OCI-LY1 (cell line): Measurements from ENCODE around the gene HEXIM2.

Source experiments
- EZH2 ChIP-seq: fragments of 200-600 bp; sonication (generic), shearing (Covaris generic); IDR thresholded peaks from 2 replicates; pipeline ENCODE4 v1.8.0; 2017; ENCODE audit warnings: borderline replicate concordance, mixed run types, mild to moderate bottlenecking, antibody characterized with exemption, low read length, moderate library complexity, mixed read lengths
- TF ChIP-seq, protein P1 (sequence below): fragments of 200-600 bp; sonication (generic), shearing (Covaris generic); IDR thresholded peaks from 2 replicates; pipeline ENCODE4 v1.5.1; 2017; ENCODE audit warnings: mild to moderate bottlenecking, antibody characterized with exemption, low read length, moderate library complexity, mixed read lengths

DNA sequence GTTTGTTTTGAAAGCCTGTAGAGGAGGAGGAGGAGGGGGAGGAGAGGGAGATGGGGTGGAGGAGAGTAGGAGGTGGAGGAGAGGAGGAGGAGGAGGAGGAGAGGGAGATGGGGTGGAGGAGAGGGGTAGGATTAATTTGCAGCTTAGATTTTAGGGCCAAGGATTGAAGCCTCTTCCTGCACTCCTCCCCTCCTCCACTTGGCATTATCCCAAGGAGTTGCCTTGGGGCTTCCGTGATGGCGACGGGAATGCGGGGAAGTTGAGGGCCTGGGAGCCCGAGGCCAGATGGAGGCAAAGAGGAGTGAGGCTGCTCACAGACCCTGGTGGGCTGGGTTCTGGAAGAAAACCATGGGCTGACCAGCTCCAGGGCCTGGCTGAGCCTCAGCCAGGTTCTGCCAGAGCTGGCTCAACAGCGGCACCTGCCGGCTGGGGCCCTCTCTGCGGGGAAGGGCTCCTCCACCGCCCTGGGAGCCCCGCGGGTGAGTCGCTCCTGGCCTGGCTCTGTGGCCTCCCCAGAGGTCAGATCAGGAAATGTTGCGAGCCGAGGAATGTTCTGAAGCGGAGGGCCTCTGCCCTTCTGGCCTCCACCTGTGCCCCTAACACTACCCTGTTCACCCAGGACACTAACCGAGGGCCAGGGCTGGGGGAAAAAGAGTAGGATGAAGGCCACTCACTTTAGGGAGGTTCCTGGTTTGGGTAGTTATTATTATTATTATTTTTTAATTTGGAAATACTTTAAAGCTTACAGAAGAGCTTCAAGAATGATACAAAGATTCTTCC is 36.1 kb downstream of the HEXIM2 start:
- TF ChIP-seq, protein P1, sequence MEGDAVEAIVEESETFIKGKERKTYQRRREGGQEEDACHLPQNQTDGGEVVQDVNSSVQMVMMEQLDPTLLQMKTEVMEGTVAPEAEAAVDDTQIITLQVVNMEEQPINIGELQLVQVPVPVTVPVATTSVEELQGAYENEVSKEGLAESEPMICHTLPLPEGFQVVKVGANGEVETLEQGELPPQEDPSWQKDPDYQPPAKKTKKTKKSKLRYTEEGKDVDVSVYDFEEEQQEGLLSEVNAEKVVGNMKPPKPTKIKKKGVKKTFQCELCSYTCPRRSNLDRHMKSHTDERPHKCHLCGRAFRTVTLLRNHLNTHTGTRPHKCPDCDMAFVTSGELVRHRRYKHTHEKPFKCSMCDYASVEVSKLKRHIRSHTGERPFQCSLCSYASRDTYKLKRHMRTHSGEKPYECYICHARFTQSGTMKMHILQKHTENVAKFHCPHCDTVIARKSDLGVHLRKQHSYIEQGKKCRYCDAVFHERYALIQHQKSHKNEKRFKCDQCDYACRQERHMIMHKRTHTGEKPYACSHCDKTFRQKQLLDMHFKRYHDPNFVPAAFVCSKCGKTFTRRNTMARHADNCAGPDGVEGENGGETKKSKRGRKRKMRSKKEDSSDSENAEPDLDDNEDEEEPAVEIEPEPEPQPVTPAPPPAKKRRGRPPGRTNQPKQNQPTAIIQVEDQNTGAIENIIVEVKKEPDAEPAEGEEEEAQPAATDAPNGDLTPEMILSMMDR = peak; percentile 97
- TF ChIP-seq EZH2 = no peak
